GM12878 (cell line): ENCODE measurements around the gene RCOR1. TPM values are rescaled to one million over a fixed set of nuclear protein-coding genes. Genes with fewer than 3 reads are reported as not detected.
A peak's percentile ranks its signal among the peaks of the same experiment; 100 is the strongest.

ENCODE experiments used
- ATAC-seq: fragments of 200-7000 bp; cut with Tn5 transposase; 3 replicates; pipeline ENCODE4 v1.9.1; 2020; ENCODE audit warnings: mild to moderate bottlenecking, moderate library complexity
- BruUV-seq: library from RNA; stranded (reverse); fragments of 400-500 nt; replicated peaks from 2 replicates; lab custom pipeline; 2021; lab: Mats Ljungman, UMichigan
- CTCF ChIA-PET: fragments of 300-600 bp; sonication (Branson Sonifier 250); formaldehyde crosslinking; extraction: SDS; loops from one replicate; lab custom pipeline; 2021; ENCODE audit warnings: inconsistent platforms; lab: Yijun Ruan, JAX
- POLR2A ChIA-PET: fragments of 350-600 bp; formaldehyde crosslinking; extraction: SDS; loops from one replicate; lab custom pipeline; 2021; ENCODE audit warnings: inconsistent platforms; lab: Charles Lee
- RAD21 ChIA-PET: fragments of 300-600 bp; sonication (Branson Sonifier 250); formaldehyde crosslinking; loops from one replicate; lab custom pipeline; 2023; ENCODE audit warnings: antibody characterized with exemption; ENCODE audit not compliant: unreplicated experiment; lab: Charles Lee
- SMC1A ChIA-PET: fragments of 300-600 bp; sonication (Branson Sonifier 250); formaldehyde crosslinking; loops from one replicate; lab custom pipeline; 2023; ENCODE audit not compliant: unreplicated experiment, uncharacterized antibody; lab: Charles Lee
- DNase-seq: peaks from one replicate; pipeline ENCODE4 v3.0.0-alpha.2; 2011; ENCODE audit warnings: low read depth, low spot score
- FAIRE-seq: peaks from 3 replicates; lab custom pipeline; 2011; peaks lifted over from hg19 to GRCh38; lab: Jason Lieb, UNC
- H2AFZ ChIP-seq: 2 replicates; pipeline ENCODE4 v1.6.0; 2011; ENCODE audit warnings: low read depth, low read length, control low read depth; ENCODE audit not compliant: control insufficient read depth
- H3K27ac ChIP-seq: 2 replicates; pipeline ENCODE4 v1.5.1; 2011; ENCODE audit warnings: control low read depth; ENCODE audit not compliant: control insufficient read depth, insufficient read depth
- H3K27me3 ChIP-seq, 2 experiments: replicated peaks in 1 of 2; 2 replicates each; pipeline versions ENCODE4 v1.6.0 to v1.6.1; 2011; ENCODE audit warnings: low read length in 1 of 2; ENCODE audit not compliant: control insufficient read depth in 2 of 2, insufficient read depth in 2 of 2
- H3K36me3 ChIP-seq, 2 experiments: 2 replicates each; pipeline ENCODE4 v1.5.1; 2011; ENCODE audit warnings: low read length in 1 of 2; ENCODE audit not compliant: control insufficient read depth in 2 of 2, insufficient read depth in 2 of 2
- H3K4me1 ChIP-seq: 2 replicates; pipeline ENCODE4 v1.6.1; 2011; ENCODE audit warnings: mild to moderate bottlenecking, low read length, moderate library complexity, mixed read lengths; ENCODE audit not compliant: control insufficient read depth, insufficient read depth
- H3K4me2 ChIP-seq: 2 replicates; pipeline ENCODE4 v1.6.0; 2011; ENCODE audit warnings: control low read depth; ENCODE audit not compliant: control insufficient read depth, insufficient read depth
- H3K4me3 ChIP-seq: fragments of 200-600 bp; sonication (generic); 2 replicates; pipeline ENCODE4 v1.5.1; 2016
- H3K79me2 ChIP-seq: 2 replicates; pipeline ENCODE4 v1.6.0; 2011; ENCODE audit warnings: low read length; ENCODE audit not compliant: control insufficient read depth, insufficient read depth
- H3K9ac ChIP-seq: 2 replicates; pipeline ENCODE4 v1.8.0; 2011; ENCODE audit warnings: low read length, control low read depth, mixed read lengths; ENCODE audit not compliant: control insufficient read depth, insufficient read depth
- H3K9me3 ChIP-seq: replicated peaks from 3 replicates; pipeline ENCODE4 v1.5.1; 2011; ENCODE audit warnings: mild to moderate bottlenecking, low read length; ENCODE audit not compliant: control insufficient read depth, insufficient read depth
- H4K20me1 ChIP-seq: 2 replicates; pipeline ENCODE4 v1.6.0; 2011; ENCODE audit not compliant: control insufficient read depth, insufficient read depth
- BACH1 ChIP-seq: fragments of 450-650 bp; IDR thresholded peaks from 2 replicates; pipeline ENCODE4 v1.6.1; 2017; ENCODE audit warnings: mild to moderate bottlenecking, borderline replicate concordance
- BRCA1 ChIP-seq: IDR thresholded peaks from 2 replicates; pipeline ENCODE4 v1.6.1; 2011; ENCODE audit warnings: low read depth, low read length, improper control_type of control experiment
- CBFB ChIP-seq: IDR thresholded peaks from 2 replicates; pipeline ENCODE4 v1.6.1; 2016; ENCODE audit warnings: antibody characterized with exemption, low read depth
- CEBPB ChIP-seq, 2 experiments: fragments of 150-350 bp in 1 of 2; IDR thresholded peaks; 2 replicates each; pipeline ENCODE4 v1.6.1; 2012 to 2014; ENCODE audit warnings: low read depth in 2 of 2, low read length in 2 of 2, borderline replicate concordance in 1 of 2, inconsistent platforms in 1 of 2
- DPF2 ChIP-seq: fragments of 450-650 bp; IDR thresholded peaks from 2 replicates; pipeline ENCODE4 v1.6.1; 2017; ENCODE audit warnings: mild to moderate bottlenecking
- EGR1 ChIP-seq, 2 experiments: IDR thresholded peaks; 1 replicate in 1 of 2; 2 replicates in 1 of 2; pipeline ENCODE4 v1.6.1; 2011 to 2012; ENCODE audit warnings: low read depth in 2 of 2, low read length in 2 of 2, borderline replicate concordance in 1 of 2, mild to moderate bottlenecking in 1 of 2, moderate library complexity in 1 of 2
- FOXM1 ChIP-seq: IDR thresholded peaks from 2 replicates; pipeline ENCODE4 v1.6.1; 2012; ENCODE audit warnings: low read depth, mild to moderate bottlenecking, inconsistent platforms, low read length, moderate library complexity
- NFIC ChIP-seq: IDR thresholded peaks from 2 replicates; pipeline ENCODE4 v1.6.1; 2012; ENCODE audit warnings: low read depth, mild to moderate bottlenecking, inconsistent platforms, low read length, moderate library complexity
- NFXL1 ChIP-seq: fragments of 450-650 bp; IDR thresholded peaks from 2 replicates; pipeline ENCODE4 v1.6.1; 2017; ENCODE audit warnings: antibody characterized with exemption, mild to moderate bottlenecking, borderline replicate concordance
- ZNF384 ChIP-seq: IDR thresholded peaks from 2 replicates; pipeline ENCODE4 v1.6.1; 2012; ENCODE audit warnings: low read depth, mild to moderate bottlenecking, low read length, improper control_type of control experiment, borderline replicate concordance
- ZNF622 ChIP-seq: fragments of 450-650 bp; IDR thresholded peaks from 2 replicates; pipeline ENCODE4 v1.6.1; 2017; ENCODE audit warnings: mild to moderate bottlenecking, inconsistent platforms
- WGBS: methylation state at CpG from one replicate; pipeline ENCODE4 v1.1.6; 2016; ENCODE audit warnings: low lambda C conversion rate; ENCODE audit not compliant: insufficient replicate concordance, insufficient coverage; ENCODE audit errors: missing lambda C conversion rate; 5-methylcytosine and 5-hydroxymethylcytosine counted together
- in situ Hi-C: fragments of 300-500 bp; cut with MboI; formaldehyde crosslinking; loops from 9 replicates; pipeline ENCODE4 v1.14.3; 2018; ENCODE audit warnings: mixed read lengths
- intact Hi-C: fragments of 100-400 bp; cut with micrococcal nuclease; formaldehyde crosslinking; loops from one replicate; pipeline ENCODE4 v1.14.2; 2022; ENCODE audit not compliant: unreplicated experiment
- polyA plus RNA-seq, 11 experiments: library from polyadenylated mRNA; depleted of rRNA in 4 of 11; unstranded in 6 of 11; stranded (reverse) in 5 of 11; fragments of >200 nt; fragmentation: Nextera tagmentation in 4 of 11; fragmentation: Illumina TruSeq in 1 of 11; extraction: Ambion mirVana in 4 of 11; extraction: Trizol in 1 of 11; gene quantifications; 1 replicate in 1 of 11; 2 replicates in 10 of 11; pipeline versions ENCODE4 v1.2.1 to v1.2.3, GENCODE V29; 2011 to 2016; ENCODE audit warnings: inconsistent platforms in 2 of 11, missing spikeins in 2 of 11, low read depth in 1 of 11
- total RNA-seq, 4 experiments: library from RNA; depleted of rRNA in 3 of 4; stranded (reverse); fragments of >200 nt in 3 of 4; fragmentation: Illumina TruSeq in 1 of 4; extraction: Trizol in 1 of 4; gene quantifications; 2 replicates each; pipeline versions ENCODE4 v1.2.1 to v1.2.3, GENCODE V29; 2013 to 2021
- TF ChIP-seq, protein P1 (sequence below), 3 experiments: IDR thresholded peaks in 2 of 3; conservative IDR thresholded peaks in 1 of 3; 2 replicates each; pipeline ENCODE4 v1.5.1; 2011; ENCODE audit warnings: low read depth in 3 of 3, low read length in 3 of 3, mild to moderate bottlenecking in 3 of 3, control low read depth in 2 of 3, moderate library complexity in 2 of 3, inconsistent platforms in 1 of 3, mixed read lengths in 1 of 3; ENCODE audit not compliant: control insufficient read depth in 2 of 3, insufficient read depth in 1 of 3; ENCODE audit errors: extremely low read depth in 1 of 3
- TF ChIP-seq, protein P2 (sequence below): fragments of 450-650 bp; IDR thresholded peaks from 2 replicates; pipeline ENCODE4 v1.6.1; 2017; ENCODE audit warnings: mild to moderate bottlenecking, low read depth, inconsistent platforms; ENCODE audit not compliant: poor library complexity, severe bottlenecking
- TF ChIP-seq, protein P3 (sequence below): IDR thresholded peaks from 2 replicates; pipeline ENCODE4 v1.6.1; 2011; ENCODE audit warnings: low read depth, mild to moderate bottlenecking, low read length, moderate library complexity, borderline replicate concordance; ENCODE audit errors: extremely low read depth
- TF ChIP-seq, protein P4 (sequence below): IDR thresholded peaks from 2 replicates; pipeline ENCODE4 v1.6.1; 2012; ENCODE audit warnings: low read depth, low read length, improper control_type of control experiment

RCOR1 gene
- total and polyA plus RNA-seq, 10 of the 15 experiments (the other 5 are each of a cell fraction or from before 2014, with no cell fraction given): 1.6 to 12.2 (median 4.4) TPM

DNA sequence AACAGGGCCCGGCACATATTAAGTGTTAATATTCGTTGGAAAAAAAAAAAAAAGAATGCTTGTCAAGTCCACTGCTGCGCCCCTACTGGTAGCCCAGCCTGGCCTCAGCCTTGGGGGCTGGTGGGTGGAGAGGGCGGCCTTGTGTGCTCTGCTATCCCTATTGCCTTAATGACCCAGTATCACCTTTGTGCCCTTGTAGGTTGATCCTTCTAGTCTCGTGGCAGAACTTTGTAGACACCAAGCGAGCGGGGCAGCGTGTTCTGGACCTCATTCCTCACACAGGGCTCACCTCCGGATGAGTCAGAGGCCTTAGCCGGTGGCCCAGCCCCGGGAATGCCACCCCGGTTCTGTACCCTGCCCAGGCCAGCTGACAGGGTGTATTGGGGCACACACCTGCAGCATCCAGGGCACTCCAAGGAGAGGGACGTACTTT lies 1.8 kb upstream of the RCOR1 start (continued):
- peak in 1 of 2 experiments; percentile 62; a peak in 1 of 3 replicates for TF ChIP-seq EGR1 (IDR thresholded peaks at IDR 0.05; ENCODE audit: borderline replicate concordance in 1 of 2, low read depth in 2 of 2, low read length in 2 of 2)
- TF ChIP-seq, protein P1, sequence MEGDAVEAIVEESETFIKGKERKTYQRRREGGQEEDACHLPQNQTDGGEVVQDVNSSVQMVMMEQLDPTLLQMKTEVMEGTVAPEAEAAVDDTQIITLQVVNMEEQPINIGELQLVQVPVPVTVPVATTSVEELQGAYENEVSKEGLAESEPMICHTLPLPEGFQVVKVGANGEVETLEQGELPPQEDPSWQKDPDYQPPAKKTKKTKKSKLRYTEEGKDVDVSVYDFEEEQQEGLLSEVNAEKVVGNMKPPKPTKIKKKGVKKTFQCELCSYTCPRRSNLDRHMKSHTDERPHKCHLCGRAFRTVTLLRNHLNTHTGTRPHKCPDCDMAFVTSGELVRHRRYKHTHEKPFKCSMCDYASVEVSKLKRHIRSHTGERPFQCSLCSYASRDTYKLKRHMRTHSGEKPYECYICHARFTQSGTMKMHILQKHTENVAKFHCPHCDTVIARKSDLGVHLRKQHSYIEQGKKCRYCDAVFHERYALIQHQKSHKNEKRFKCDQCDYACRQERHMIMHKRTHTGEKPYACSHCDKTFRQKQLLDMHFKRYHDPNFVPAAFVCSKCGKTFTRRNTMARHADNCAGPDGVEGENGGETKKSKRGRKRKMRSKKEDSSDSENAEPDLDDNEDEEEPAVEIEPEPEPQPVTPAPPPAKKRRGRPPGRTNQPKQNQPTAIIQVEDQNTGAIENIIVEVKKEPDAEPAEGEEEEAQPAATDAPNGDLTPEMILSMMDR (IDR thresholded peaks at IDR 0.05 in 2 of 3, conservative IDR thresholded peaks at IDR 0.05 in 1 of 3; ENCODE audit: control insufficient read depth in 2 of 3, extremely low read depth in 1 of 3, insufficient read depth in 1 of 3, low read depth in 3 of 3, low read length in 3 of 3): peak; percentile 14 to 68 (median 32); a peak in 5 of 6 replicates

DNA sequence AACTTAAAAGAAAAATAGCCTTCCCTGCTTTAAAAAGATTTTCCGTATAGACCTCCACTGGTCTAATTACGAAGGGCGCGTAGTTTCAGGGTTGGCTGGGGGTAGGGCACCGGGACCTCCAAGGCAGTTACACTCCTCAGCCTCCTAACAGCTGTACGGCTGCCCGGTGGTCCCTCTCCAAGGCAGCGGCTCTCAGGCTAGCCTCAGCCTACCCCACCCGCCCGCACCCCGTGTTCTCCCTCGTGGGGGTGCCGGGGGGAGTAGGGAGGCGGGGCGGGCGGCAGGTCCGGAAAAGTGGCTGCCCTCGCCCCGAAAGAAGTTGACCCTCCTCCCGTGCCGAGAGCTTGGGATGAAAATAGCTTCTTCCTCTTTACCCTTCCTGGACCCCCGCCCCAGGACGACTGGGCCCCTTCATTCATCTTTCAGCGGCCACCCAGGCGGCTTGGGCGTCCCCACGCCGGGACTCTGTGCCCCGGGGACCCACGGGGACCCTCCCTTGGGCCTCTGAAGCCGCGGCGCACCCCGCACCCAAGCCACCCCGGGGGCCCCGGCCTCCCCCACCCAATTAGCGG lies 991 bp upstream of the RCOR1 start:
- FAIRE-seq: no peak
- H2AFZ ChIP-seq: peak overlapping the region; percentile 43
- TF ChIP-seq CBFB (no peak), CEBPB (IDR thresholded peaks at IDR 0.05; ENCODE audit: borderline replicate concordance in 1 of 2, low read depth in 2 of 2, low read length in 2 of 2) (no peak), FOXM1 (no peak), BRCA1 (no peak), DPF2 (peak; percentile 66; the same call in 1 of the 2 replicates), ZNF622 (no peak), BACH1 (0 out of 2 replicates have a peak, but pooled peaks have one; percentile 11), NFIC (no peak), NFXL1 (no peak), ZNF384 (no peak)
- TF ChIP-seq, protein P2, sequence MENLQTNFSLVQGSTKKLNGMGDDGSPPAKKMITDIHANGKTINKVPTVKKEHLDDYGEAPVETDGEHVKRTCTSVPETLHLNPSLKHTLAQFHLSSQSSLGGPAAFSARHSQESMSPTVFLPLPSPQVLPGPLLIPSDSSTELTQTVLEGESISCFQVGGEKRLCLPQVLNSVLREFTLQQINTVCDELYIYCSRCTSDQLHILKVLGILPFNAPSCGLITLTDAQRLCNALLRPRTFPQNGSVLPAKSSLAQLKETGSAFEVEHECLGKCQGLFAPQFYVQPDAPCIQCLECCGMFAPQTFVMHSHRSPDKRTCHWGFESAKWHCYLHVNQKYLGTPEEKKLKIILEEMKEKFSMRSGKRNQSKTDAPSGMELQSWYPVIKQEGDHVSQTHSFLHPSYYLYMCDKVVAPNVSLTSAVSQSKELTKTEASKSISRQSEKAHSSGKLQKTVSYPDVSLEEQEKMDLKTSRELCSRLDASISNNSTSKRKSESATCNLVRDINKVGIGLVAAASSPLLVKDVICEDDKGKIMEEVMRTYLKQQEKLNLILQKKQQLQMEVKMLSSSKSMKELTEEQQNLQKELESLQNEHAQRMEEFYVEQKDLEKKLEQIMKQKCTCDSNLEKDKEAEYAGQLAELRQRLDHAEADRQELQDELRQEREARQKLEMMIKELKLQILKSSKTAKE: no peak
- TF ChIP-seq, protein P3, sequence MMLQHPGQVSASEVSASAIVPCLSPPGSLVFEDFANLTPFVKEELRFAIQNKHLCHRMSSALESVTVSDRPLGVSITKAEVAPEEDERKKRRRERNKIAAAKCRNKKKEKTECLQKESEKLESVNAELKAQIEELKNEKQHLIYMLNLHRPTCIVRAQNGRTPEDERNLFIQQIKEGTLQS: no peak
- TF ChIP-seq, protein P4, sequence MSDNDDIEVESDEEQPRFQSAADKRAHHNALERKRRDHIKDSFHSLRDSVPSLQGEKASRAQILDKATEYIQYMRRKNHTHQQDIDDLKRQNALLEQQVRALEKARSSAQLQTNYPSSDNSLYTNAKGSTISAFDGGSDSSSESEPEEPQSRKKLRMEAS: 0 out of 2 replicates have a peak, but pooled peaks have one; percentile 8

More for the DNA sequence above, 991 bp upstream of the RCOR1 start:
- Histone ChIP-seq H4K20me1 (no peaks in the 10 kb centered on the region), H3K9me3 (no peaks in the 10 kb centered on the region), H3K79me2 (peaks cover 33% of the 10 kb centered on the region), H3K4me1 (0 out of 2 replicates have a peak, but pooled peaks cover 4% of the 10 kb centered on the region), H3K9ac (peak overlapping the region; percentile 83), H3K4me3 (peak overlapping the region; percentile 96), H3K27ac (peak overlapping the region; percentile 92), H3K4me2 (peak overlapping the region; percentile 85), H3K36me3 (no peaks in the 10 kb centered on the region), H3K27me3 (no peaks in the 10 kb centered on the region; a peak in 1 of 4 replicates)
- BruUV-seq: no TSS peak
- CTCF ChIA-PET: interaction anchor here (1.0 to 1.4 kb wide), 6 partner anchors 11 to 103 kb away, joined by 3 to 6 read pairs (median 4); no protein-coding TSS in a partner anchor
- WGBS: 1% methylated on average over 23 of the region's 37 CpGs
- RAD21 ChIA-PET: interaction anchor here (1.2 to 1.7 kb wide), 4 partner anchors 16 to 103 kb away, joined by 3 to 14 read pairs (median 6); no protein-coding TSS in a partner anchor
- DNase-seq (no peak), ATAC-seq (peak; percentile 23)
- in situ Hi-C loops: no loop called here
- POLR2A ChIA-PET: interaction anchor here (0.9 to 1.0 kb wide), 2 partner anchors 17 to 67 kb away, joined by 3 to 4 read pairs; no protein-coding TSS in a partner anchor
- SMC1A ChIA-PET: interaction anchor here (0.5 to 1.5 kb wide), 5 partner anchors 15 to 66 kb away, joined by 3 to 5 read pairs (median 4); no protein-coding TSS in a partner anchor
- intact Hi-C loops: loop anchor here (5.0 to 10.0 kb wide), 2 partner anchors 81 to 323 kb away; no protein-coding TSS in a partner anchor
